PFSK-1 (cell line): Measurements from ENCODE around the gene RNF31.

Experiments
- POLR2AphosphoS5 ChIP-seq: IDR thresholded peaks from 2 replicates; pipeline ENCODE4 v1.6.1; 2012; ENCODE audit warnings: low read depth, mild to moderate bottlenecking, control low read depth, low read length, moderate library complexity
- TAF1 ChIP-seq: IDR thresholded peaks from 2 replicates; pipeline ENCODE4 v1.6.1; 2012; ENCODE audit warnings: low read length, control low read depth, borderline replicate concordance; ENCODE audit not compliant: insufficient read depth

- TF ChIP-seq TAF1 (no peak), POLR2AphosphoS5 (no peak)
Observed at GRCh38 chr14:24198814-24199524, 51.7 kb downstream of the RNF31 start.
